Activated T-cell treated with anti-CD3 and anti-CD28 coated beads for 48 hours (primary cell): ENCODE data around the gene DNAJC27.

Source experiments
- DNase-seq: peaks from one replicate; pipeline ENCODE4 v3.0.0-alpha.2; 2020; ENCODE audit warnings: low read depth

DNAJC27 gene

DNA sequence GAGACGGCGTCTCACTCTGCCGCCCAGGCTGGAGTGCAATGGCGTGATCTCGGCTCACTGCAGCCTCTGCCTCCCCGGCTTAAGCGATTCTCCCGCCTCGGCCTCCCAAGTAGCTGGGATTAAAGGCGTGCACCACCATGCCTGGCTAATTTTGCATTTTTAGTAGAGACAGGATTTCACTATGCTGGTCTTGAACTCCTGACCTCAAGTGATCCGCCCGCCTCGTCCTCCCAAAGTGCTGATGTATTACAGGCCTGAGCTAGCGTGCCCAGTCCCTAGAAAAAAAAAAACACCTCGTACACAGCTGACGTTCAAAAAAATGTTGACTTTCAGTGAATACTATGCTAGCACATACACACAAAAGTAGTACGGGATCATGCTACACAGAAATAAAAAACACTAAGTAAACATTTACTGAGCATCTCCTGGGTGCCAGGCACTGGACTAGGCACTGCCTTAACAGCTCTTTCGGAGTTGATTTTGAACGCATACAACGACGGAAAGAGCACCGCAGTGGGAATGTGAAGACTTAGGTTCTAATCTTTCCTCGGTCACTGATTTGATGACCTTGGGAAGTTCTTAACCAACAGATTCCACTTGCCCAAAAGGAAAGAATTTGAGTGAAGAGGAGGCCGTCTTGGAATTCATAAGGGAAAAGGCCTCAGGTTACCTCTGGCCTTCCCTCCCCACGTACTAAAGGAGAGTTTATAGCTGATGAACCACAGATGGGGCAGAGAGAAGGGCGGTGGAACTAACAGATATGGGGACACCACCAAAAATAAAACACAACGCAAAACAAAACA, 1.1 kb downstream of the DNAJC27 start:
- DNase-seq = no peak

DNA sequence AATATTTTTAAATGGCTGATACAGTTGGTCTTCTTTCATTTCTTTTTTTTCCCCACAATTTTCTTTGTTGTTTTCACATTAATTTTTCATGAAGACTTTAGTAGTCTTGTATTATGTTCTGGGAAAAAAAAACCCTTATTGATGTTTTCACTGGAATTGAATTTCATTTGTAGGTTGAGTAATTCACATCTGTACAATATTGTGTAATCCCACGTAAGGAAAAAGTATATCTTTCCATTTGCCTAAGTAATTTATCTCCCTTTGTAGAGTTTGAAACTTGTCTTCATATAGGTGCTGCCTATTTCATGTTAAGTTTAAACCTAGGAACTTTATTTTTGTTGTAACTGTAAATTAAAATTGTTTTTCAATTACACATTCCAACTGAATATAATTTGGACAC, 2.0 kb downstream of the DNAJC27 start:
- DNase-seq = no peak

DNA sequence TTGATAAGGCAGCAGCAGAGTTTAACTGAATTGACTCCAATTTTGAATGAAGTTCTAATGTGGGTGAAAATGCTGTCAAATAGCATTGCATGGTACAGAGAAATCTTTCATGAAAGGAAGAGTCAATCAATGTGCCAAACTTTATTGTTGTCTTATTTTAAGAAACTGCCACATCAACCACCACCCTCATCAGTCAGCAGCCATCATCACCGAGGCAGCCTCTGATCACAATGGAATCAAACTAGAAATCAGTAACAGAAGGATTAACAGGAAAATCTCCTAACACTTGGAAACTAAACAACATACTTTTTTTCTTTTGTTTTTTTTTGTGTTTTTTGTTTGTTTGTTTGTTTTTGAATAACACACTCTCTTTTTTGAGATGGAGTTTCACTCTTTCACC, 9.9 kb downstream of the DNAJC27 start:
- DNase-seq = no peak

DNA sequence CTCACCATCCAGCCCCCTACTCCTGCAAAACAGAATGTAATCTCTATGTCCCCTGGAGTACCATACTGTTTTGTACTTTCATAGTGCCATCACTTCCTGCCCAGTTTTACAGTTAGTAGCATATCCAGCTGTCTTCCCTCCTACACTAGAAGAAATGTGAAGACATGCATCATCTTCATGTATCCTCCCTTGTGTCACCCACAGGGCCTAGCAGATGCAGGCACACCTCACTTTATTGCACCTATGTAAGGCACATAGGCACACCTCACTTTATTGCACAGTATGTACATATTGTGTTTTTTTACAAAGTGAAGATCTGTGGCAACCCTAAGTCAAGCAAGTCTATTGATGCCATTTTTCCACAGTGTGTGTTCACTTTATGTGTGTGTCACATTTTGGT, 12.0 kb downstream of the DNAJC27 start:
- DNase-seq = no peak

DNA sequence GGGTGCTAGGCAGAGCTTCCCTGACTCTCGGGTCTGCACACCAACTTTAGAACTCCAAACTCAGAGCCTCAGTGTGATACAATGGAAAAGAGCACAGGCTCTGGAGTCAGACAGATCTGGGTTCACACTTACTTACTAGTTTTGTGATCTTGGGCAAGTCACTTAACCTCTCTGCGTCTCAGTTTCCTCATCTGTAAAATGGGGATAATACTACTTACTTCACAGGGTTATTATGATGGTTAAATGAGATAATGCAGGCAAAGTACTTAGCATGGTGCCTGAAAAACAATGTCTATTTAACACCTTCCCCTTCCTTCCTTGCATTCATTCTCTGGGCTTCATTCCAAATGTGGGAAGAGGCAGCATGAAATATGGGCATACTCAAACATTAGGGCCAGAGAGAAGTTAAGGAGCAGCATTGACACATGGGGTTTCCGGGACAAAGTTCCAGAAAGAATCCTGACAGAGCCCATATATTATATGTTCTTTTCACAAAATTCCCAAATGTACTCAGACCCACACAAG, 13.3 kb downstream of the DNAJC27 start:
- DNase-seq = no peak

DNA sequence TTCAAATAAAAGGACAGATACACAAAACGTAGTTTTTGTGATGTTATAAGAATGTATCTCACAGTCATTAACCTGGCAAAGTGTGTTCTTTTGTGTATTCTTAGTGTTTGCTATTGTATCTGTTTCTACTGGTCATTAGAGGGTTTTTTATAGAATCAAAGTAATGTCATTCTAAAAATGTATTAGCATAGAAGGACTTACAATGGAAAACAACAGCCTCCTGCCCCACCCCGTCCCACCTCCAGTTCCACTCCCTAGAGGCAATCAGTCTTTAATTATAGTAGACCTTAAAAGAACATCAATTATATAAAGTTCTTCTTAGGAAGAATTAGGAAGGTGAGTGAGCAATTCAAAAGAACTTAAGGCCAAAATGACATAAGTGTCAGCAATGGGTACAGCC, 13.8 kb downstream of the DNAJC27 start:
- DNase-seq = no peak

DNA sequence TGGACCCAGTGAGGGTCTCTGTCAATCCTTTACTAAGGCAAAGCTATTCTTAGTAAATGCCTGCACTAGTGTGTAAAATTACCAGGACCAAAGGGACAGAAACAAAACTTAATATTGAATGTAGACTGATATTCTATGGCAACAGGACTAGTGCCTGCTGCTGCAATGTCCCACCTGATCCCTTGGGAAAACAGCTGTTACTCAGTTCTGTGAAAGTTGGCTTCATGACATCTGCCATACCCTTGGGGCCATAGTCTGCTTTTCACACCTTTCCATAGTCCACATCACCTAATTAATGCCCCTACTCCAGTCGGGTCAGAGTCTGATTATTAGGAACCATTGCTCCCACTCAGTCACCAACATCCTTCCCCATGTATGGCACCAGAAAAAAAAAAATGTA, 14.5 kb downstream of the DNAJC27 start:
- DNase-seq = no peak

DNA sequence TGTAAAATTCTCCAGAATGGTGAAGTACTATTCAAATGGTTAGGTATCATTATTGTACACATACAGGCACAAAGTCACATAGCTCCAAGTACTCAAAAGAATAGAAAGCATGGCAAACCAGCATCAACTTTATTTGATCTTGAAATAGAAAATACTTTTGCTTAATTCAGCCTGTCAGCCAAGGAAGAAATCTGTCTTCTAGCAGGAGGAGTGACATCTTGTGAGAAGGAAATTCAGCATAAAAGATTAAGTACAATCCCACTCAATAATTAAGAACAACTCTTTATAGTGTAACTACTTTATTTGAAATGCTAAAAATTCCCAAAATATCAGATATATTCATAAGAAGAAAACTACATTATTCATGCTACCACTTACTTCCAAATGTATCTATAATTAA, 15.8 kb downstream of the DNAJC27 start:
- DNase-seq = no peak

DNA sequence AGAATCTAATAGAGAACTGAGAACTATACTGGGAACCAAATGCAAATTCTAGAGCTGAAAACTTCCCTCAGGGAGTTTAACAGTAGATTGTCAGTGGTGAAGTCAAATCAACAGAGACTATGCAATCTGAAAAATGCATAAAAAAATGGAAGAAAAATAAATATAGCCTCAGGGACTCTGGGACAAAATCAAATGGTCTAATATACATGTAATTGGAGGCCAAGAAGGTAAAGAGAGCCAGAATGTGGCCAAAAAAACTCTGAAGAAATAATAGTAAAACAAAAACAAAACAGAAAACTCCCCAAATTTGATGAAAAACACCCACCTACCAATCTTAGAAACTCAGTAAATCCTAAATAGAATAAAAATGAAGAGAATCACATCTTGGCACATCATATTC, 16.5 kb downstream of the DNAJC27 start:
- no peak for DNase-seq

DNA sequence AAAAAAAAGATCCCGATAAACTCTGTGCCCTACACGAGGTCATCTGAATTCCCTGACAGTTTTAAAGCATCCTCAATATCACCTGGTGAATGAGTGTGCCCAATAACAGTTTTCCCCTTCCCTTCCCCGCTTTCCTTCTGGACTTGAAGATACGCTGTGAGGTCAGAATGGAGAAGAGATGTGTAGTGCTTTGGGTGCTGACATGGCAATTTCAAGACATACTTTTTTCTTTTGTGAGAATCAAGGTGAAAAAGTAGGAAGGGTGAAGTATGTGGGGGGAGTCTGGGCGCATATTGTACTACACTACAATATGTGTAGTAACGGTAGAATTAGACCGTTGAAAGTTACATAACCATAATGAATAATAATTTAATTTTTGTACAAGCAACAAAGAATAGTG, 21.7 kb downstream of the DNAJC27 start:
- no peak for DNase-seq

DNA sequence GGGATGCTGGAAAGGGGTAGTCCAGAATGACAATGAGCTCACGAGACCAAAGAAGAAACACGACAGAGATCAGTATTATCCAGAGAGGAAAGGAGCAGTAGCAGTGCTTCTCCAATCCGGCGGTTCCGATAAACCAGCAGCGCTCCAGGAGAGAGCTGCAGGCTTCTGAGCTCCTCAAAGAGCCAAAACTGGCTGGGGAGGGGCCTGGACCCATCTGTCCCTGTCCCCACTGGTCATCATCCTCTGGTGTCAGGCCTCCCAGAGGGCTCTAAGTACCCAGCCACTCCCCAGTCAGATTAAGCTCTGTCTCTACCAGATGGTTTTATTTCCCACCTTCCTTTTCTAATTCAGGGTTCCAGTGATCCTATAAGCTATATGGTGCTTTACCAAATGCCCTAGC, 23.2 kb downstream of the DNAJC27 start:
- DNase-seq = no peak

DNA sequence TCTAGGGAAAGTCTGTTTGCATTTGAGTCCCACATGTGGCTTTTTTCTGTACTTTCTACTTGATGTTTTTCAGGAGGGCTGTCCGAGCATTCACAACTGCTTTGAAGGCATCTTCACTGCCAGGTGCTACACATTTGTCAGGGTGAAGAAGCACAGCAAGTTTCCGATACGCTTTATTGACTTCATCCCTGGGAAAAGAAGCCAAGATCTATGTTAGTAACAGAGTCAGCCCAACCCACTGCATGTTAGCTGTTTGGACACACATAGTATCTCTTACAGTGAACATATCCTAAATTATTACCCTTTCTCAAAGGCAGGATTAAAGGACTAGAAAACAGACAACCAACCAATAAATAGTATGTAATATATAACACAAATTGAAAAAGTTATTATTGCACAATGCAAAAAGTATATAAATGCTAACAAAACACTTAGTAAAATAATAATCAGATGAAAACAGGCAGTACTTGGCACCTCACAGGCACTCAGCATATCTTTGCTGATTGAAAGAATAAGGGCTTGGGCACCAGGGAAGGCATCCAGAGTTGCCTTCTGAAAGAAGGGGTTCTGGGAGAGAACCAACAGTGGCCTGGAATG, 24.1 kb downstream of the DNAJC27 start:
- DNase-seq = no peak

DNA sequence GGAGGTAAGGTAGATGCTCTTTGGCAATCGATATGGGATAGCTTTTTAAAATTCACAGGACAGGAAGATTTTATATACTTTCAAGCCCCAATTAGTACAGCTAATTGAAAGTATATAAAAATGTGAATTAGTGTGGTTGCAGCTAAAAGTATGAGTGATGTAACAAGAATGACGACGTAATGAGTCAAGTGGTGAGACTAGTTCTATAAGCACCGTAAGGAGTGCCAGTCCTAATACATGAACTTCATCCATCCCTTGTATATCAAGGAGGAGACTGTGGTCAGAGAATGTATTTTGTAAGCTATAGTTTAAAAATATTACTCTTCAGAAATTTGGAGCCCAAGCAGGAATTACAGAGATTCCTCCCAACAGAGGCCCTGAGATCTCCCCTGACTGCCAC, 25.8 kb downstream of the DNAJC27 start:
- DNase-seq = no peak

DNA sequence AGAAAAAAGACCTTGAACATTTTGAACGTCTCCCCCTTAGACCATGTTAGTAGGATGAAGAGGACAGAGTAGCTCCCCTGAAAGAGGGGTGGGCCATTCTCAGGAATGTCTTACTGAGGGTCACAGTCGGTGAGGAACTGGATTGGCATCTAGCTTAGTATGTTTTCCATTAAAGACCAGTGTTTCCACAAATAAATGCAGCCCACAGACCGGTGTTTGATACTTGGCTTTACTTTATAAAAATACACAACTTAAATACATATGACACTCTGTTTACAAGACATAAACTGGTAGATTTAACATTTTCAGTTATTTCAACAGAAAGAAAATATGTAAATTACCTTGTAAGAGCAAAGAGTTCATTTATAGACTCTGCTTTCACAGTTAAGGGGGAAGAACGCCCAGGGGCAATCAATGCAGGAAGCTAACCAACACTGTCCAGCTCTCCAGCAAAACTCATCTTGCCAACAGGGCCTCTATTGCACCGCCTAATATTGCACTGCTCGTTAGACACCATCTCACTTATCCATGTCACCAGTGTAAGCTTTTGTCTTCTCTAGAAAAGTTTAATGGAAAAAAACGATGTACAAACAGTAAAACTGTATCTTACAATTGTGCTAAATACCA, 28.2 kb downstream of the DNAJC27 start:
- no peak for DNase-seq

DNA sequence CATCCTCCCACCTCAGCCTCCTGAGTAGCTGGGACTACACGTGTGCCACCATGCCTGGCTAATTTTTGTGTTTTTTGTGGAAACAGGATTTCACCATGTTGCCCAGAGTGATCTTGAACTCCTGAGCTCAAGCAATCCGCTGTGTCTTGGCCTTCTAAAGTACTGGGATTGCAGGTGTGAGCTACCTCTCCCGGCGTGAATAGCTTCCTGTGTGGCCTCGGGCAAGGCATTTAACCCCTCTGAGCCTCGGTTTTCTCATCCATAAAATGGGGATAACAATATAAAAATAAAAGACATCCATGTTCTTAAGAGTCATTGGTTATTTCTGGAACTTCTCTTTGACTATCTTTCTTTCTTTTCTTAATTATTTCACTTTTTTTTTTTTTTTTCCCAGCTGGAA, 32.4 kb downstream of the DNAJC27 start:
- no peak for DNase-seq

DNA sequence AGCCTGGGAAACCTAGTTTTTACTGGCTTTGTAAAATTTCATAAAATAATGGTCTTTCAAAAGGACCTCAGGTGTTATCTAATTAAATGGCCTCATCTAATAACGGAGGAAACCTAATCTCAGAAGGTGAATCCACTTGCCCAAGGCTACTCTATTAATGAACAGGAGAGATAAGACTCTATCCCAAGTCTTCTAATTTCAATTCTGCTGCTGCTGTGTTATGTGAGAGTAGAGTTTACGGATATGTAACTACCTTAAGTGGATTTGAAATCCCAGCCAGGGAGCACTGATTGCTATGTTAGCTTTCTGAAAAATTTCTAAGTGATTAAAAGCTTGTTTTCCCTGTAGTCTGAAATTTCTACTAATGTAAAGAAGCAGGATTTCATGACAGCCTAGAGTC, 34.5 kb downstream of the DNAJC27 start:
- no peak for DNase-seq

DNA sequence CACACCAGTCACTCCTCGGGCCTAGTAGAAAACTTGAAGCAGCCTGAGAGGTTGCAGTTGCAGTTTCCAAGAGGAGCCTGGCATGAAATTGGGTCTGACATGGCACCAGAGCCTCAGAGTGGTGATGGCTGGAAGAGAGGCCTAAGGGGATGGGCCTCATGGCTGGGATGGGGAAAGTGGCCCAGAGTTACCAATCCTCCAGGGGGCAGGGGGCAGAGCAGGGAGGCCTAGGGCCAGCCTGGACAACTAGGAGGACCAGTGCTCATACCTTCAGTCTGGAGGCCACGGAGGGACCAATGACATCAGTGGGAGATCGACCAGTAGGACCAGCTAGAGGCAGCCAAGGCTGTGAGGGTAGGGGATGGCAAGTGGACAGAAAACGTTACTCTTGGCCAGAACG, 36.6 kb downstream of the DNAJC27 start:
- DNase-seq = no peak

DNA sequence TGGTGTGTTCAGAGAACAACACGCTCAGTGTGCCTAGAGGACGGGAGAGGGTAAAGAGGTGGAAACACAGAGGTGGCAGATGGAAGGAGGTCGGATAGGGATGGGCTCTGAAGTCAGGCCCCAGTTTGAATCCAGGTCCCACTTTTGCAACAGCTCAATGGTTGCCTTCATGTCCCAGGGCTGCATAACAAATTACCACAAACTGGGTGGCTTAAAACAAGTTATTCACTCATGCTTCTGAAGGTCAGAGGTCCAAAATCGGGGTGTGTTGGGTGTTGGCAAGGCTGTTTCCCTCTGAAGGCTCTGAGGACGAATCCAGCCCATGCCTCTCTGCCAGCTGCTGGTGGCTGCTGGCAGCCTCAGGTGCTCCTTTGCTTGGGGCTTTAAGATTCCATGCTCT, 39.0 kb downstream of the DNAJC27 start:
- no peak for DNase-seq

DNA sequence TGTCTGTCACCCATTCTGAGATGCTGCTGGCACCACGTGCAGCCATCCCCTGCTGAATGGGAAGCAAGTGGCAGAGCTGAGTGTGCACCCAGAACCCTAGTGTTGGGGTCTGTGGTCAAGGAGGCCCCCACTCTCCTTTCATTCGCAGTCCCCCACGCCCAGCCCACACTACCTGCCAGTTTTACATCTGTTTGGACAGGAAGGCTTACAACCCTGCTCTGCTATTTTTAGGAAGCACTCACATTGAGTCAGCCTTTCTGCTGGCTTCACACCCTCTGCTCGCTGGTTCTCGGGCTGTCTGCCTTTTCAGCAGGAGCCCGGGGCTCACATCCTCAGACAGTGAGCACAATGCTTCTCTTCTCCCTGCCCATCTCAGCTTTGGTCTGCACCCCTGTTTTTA, 41.0 kb downstream of the DNAJC27 start:
- DNase-seq = no peak

DNA sequence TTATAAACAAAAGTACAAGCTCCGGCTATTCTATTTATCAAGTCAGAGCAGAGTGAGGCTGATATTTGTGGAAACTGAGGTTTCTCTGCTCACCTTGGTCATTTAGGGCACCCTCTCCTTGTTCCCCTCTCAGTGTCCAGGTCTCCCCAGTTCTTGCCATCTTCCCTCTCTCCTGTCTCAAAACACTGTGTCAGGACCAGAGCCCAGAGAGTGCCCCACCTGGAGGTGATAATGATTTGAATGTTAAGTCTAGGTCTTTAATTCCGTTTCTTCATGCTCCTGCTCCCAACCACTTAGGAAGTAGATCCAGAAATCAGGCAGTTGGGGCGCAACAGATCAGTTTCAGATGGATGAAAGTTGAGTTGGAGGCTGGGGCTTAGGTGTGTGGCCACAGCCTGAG, 42.5 kb downstream of the DNAJC27 start:
- DNase-seq = no peak

DNA sequence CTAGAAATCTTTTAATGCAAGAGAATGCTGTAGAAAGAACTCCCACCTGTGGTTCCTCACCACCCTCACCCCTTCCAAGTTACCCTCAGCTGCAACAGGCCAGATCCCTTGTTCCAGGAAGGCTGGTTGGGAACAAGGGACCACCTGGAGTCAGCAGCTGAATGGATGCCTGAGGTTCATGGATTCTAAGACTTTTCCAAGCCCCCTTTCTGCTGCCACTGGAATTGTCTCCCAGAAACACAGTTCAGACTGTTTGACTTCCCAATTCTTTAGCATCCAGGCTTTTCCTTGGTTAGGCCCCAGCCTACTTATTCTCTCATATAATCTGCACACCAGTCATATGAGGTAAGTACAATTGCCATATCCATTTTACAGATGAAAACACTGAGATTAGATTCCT, 43.7 kb downstream of the DNAJC27 start:
- DNase-seq = no peak

DNA sequence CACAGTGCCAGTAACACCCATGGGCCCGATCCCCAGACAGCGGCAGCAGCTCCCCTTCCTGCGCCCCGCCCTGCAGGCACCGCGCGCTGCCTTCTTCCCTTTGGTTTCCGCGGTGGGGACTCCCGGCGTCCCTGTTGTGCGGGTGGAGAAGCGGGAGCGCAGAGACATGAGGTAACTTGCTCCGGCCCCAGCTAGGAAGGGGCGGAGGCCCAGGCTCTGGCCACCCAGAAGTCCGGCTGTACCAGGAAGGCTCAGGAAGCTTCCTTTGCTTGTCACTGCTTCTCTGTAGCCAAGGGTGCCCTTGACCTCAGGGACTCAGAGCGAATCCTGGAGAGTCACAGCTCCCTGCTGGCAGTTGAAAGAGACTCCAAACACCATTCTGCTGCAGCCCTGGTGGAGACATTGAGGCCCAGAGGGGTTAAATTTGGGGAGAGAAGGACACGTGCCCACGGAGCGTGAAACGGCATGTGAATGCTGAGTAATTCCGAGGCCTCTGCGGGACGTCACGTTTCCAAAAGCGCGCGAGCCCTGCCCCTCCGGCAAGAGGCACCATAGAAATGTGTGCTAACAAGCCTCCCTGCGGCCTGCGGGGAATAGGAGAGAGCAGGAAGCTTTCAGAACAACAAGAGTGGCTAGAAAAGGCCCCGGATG, 45.0 kb downstream of the DNAJC27 start:
- DNase-seq = peak; percentile 42

DNA sequence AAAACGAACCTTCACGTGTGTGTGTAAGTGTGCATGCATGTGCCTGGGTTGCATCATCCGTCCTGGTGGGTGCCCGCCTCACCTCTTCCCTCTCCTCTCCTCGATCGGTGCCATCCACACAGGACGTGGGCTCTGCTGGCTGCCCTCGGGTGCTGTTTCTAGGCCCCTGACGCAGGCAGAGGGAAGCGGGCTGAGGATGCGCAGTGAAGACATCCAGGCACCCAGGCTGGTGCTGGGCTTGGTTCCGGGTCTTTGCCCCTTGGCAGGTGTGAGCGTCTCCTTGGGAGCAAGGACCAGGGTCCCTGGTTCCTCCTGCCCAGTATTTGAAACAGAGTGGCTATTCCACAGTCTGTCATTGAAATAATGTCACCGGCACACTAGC, 45.5 kb downstream of the DNAJC27 start:
- DNase-seq = no peak
